Measurements from ENCODE around the gene OLA1. TPM values are rescaled to one million over a fixed set of nuclear protein-coding genes. Genes with fewer than 3 reads are reported as not detected.

Gene OLA1
- total RNA-seq, 2 donors from 2014 or later = 75.6 to 92.8 TPM

- no peaks in the 10 kb centered on the region for H3K9me3 ChIP-seq
- no peaks in the 10 kb centered on the region for H3K27me3 ChIP-seq
- H3K36me3 ChIP-seq = no peaks in the 10 kb centered on the region
- no peak for TF ChIP-seq CTCF (IDR thresholded peaks at IDR 0.05)
- intact Hi-C loops (cut with DNase I) = no loop called here
- no peaks in the 10 kb centered on the region for H3K4me1 ChIP-seq
- DNase-seq = no peak
- no peak overlapping the region for H3K9ac ChIP-seq (ENCODE audit: low read depth in 2 of 2, low read length in 2 of 2)
- no peak overlapping the region for H3K27ac ChIP-seq
- H3K4me3 ChIP-seq = no peak overlapping the region
These were observed 99.5 kb downstream of the OLA1 start for GRCh38 chr2:174148833-174149232.

DNA sequence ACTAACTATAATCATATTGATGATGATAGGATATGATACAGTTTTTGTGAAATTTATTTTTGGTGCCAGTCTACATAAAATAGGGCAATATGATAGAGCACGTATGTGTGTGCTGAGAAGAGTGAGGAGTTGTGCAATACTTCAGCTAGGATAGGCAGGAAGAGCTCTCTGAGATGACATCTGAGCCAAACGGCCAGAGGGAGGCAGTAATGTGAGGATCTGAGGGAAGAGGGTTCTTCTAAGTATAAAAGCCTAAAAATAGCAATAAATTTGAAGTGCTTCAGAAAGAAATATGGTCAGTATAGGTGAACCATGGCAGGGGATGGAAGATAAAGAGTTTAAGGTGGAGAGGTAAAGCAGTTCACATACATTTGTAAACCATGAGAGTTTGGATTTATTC is 102.5 kb downstream of the OLA1 start:
- Histone ChIP-seq H3K9me3 (no peaks in the 10 kb centered on the region), H3K27me3 (no peaks in the 10 kb centered on the region), H3K4me1 (no peaks in the 10 kb centered on the region), H3K9ac (ENCODE audit: low read depth in 2 of 2, low read length in 2 of 2) (no peak overlapping the region), H3K4me3 (no peak overlapping the region), H3K27ac (no peak overlapping the region), H3K36me3 (no peaks in the 10 kb centered on the region)
- intact Hi-C loops (cut with DNase I) = no loop called here
- no peak for TF ChIP-seq CTCF (IDR thresholded peaks at IDR 0.05)
- DNase-seq = no peak

- Histone ChIP-seq H3K9ac (ENCODE audit: low read depth in 2 of 2, low read length in 2 of 2) (no peak overlapping the region), H3K4me1 (no peaks in the 10 kb centered on the region), H3K36me3 (no peaks in the 10 kb centered on the region), H3K9me3 (no peaks in the 10 kb centered on the region), H3K4me3 (no peak overlapping the region), H3K27me3 (no peaks in the 10 kb centered on the region), H3K27ac (no peak overlapping the region)
- TF ChIP-seq CTCF (IDR thresholded peaks at IDR 0.05) = no peak
- no peak for DNase-seq
- intact Hi-C loops (cut with DNase I) = no loop called here
These were observed 106.0 kb downstream of the OLA1 start for GRCh38 chr2:174142290-174142689.

GRCh38 chr2:174138161-174138560 is 110.2 kb downstream of the OLA1 start:
- no peak for DNase-seq
- Histone ChIP-seq H3K36me3 (no peaks in the 10 kb centered on the region), H3K9me3 (no peaks in the 10 kb centered on the region), H3K27me3 (no peaks in the 10 kb centered on the region), H3K9ac (ENCODE audit: low read depth in 2 of 2, low read length in 2 of 2) (no peak overlapping the region), H3K27ac (no peak overlapping the region), H3K4me3 (no peak overlapping the region), H3K4me1 (no peaks in the 10 kb centered on the region)
- intact Hi-C loops (cut with DNase I) = no loop called here
- TF ChIP-seq CTCF (IDR thresholded peaks at IDR 0.05) = no peak

- H3K9me3 ChIP-seq = no peaks in the 10 kb centered on the region
- H3K9ac ChIP-seq (ENCODE audit: low read depth in 2 of 2, low read length in 2 of 2) = no peak overlapping the region
- no peaks in the 10 kb centered on the region for H3K4me1 ChIP-seq
- DNase-seq = no peak
- TF ChIP-seq CTCF (IDR thresholded peaks at IDR 0.05) = no peak
- H3K36me3 ChIP-seq = no peaks in the 10 kb centered on the region
- H3K27ac ChIP-seq = no peak overlapping the region
- H3K4me3 ChIP-seq = no peak overlapping the region
- intact Hi-C loops (cut with DNase I) = no loop called here
- no peaks in the 10 kb centered on the region for H3K27me3 ChIP-seq
These were observed 112.4 kb downstream of the OLA1 start for GRCh38 chr2:174135981-174136380.

- DNase-seq = no peak
- no peaks in the 10 kb centered on the region for H3K4me1 ChIP-seq
- H3K27ac ChIP-seq = no peak overlapping the region
- H3K9ac ChIP-seq (ENCODE audit: low read depth in 2 of 2, low read length in 2 of 2) = no peak overlapping the region
- H3K9me3 ChIP-seq = no peaks in the 10 kb centered on the region
- intact Hi-C loops (cut with DNase I) = no loop called here
- H3K27me3 ChIP-seq = no peaks in the 10 kb centered on the region
- TF ChIP-seq CTCF (IDR thresholded peaks at IDR 0.05) = no peak
- no peaks in the 10 kb centered on the region for H3K36me3 ChIP-seq
- H3K4me3 ChIP-seq = no peak overlapping the region
These were observed 123.2 kb downstream of the OLA1 start for GRCh38 chr2:174125090-174125489.
